HG03066 (cell line): ENCODE measurements around the gene SH3RF3.

Source experiments
- ATAC-seq: cut with Tn5 transposase; IDR thresholded peaks from one replicate; pipeline ENCODE4 v1.9.1; 2021; ENCODE audit warnings: low read depth; ENCODE audit not compliant: unreplicated experiment

SH3RF3 gene

GRCh38 chr2:109272461-109272860 lies 143.5 kb downstream of the SH3RF3 start:
- no peak for ATAC-seq

- no peak for ATAC-seq
These were observed 146.4 kb downstream of the SH3RF3 start for GRCh38 chr2:109275120-109276012.

- ATAC-seq, result no peak
These were observed 148.4 kb downstream of the SH3RF3 start for GRCh38 chr2:109277406-109277805.

GRCh38 chr2:109279243-109279860 lies 150.3 kb downstream of the SH3RF3 start:
- no peak for ATAC-seq

- ATAC-seq, result no peak
These were observed 151.8 kb downstream of the SH3RF3 start for GRCh38 chr2:109280804-109281203.

GRCh38 chr2:109282360-109282759 lies 153.4 kb downstream of the SH3RF3 start:
- ATAC-seq, result no peak

- no peak for ATAC-seq
These were observed 153.9 kb downstream of the SH3RF3 start for GRCh38 chr2:109282865-109283264.

GRCh38 chr2:109284826-109285225 lies 155.8 kb downstream of the SH3RF3 start:
- ATAC-seq, result no peak

- ATAC-seq, result no peak
These were observed 156.2 kb downstream of the SH3RF3 start for GRCh38 chr2:109285244-109285651.

- ATAC-seq, result no peak
These were observed 158.4 kb downstream of the SH3RF3 start for GRCh38 chr2:109287413-109287812.

- no peak for ATAC-seq
These were observed 158.8 kb downstream of the SH3RF3 start for GRCh38 chr2:109287838-109288237.

GRCh38 chr2:109288544-109289368 lies 159.8 kb downstream of the SH3RF3 start:
- no peak for ATAC-seq

GRCh38 chr2:109289504-109290222 lies 160.7 kb downstream of the SH3RF3 start:
- ATAC-seq, result no peak

GRCh38 chr2:109290887-109291643 lies 162.1 kb downstream of the SH3RF3 start:
- ATAC-seq, result no peak

GRCh38 chr2:109292386-109292785 lies 163.4 kb downstream of the SH3RF3 start:
- no peak for ATAC-seq

- no peak for ATAC-seq
These were observed 164.7 kb downstream of the SH3RF3 start for GRCh38 chr2:109293663-109294062.

- ATAC-seq, result no peak
These were observed 165.5 kb downstream of the SH3RF3 start for GRCh38 chr2:109294523-109294922.

- ATAC-seq, result no peak
These were observed 166.2 kb downstream of the SH3RF3 start for GRCh38 chr2:109295070-109295780.

- ATAC-seq, result no peak
These were observed 166.7 kb downstream of the SH3RF3 start for GRCh38 chr2:109295781-109296117.
